ENCODE measurements around the gene MAB21L4. TPM values are rescaled to one million over a fixed set of nuclear protein-coding genes. Genes with fewer than 3 reads are reported as not detected.

MAB21L4 gene
- total and polyA plus RNA-seq, 2 experiments from 2014 or later: not detected

- H3K4me2 ChIP-seq (ENCODE audit: unreplicated experiment): no peak overlapping the region
- no peaks in the 10 kb centered on the region for H3K27me3 ChIP-seq (replicated peaks; ENCODE audit: insufficient read depth)
- TF ChIP-seq EZH2 (IDR thresholded peaks at IDR 0.05; ENCODE audit: insufficient read depth, poor library complexity, severe bottlenecking): no peak
- TF ChIP-seq EZH2phosphoT487 (IDR thresholded peaks at IDR 0.05; ENCODE audit: insufficient read depth, low read depth): no peak
- no peaks in the 10 kb centered on the region for H3F3A ChIP-seq (ENCODE audit: insufficient read depth)
- no peaks in the 10 kb centered on the region for H3K36me3 ChIP-seq (ENCODE audit: low read depth)
- no peaks in the 10 kb centered on the region for H3K79me2 ChIP-seq (ENCODE audit: insufficient read depth)
- 77 to 80% methylated on average over 31 to 33 of the region's 38 CpGs for WGBS, 2 experiments (ENCODE audit: low coverage in 1 of 2, low lambda C conversion rate in 2 of 2, missing lambda C conversion rate in 2 of 2)
- DNase-seq: no peak
- H3K4me1 ChIP-seq (ENCODE audit: insufficient read depth): no peaks in the 10 kb centered on the region
- H2AFZ ChIP-seq: no peak overlapping the region
- H3K9me2 ChIP-seq (ENCODE audit: insufficient read depth): no peaks in the 10 kb centered on the region
- no peak overlapping the region for H3K9ac ChIP-seq
- in situ Hi-C loops (cut with MboI): no loop called here
- H4K20me1 ChIP-seq (ENCODE audit: insufficient read depth): no peaks in the 10 kb centered on the region
- H3K9me3 ChIP-seq (ENCODE audit: low read depth): no peaks in the 10 kb centered on the region
- no peak overlapping the region for H3K4me3 ChIP-seq
- no peak overlapping the region for H3K27ac ChIP-seq
Measured at GRCh38 chr2:240889601-240890560, 6.1 kb downstream of the MAB21L4 start.

GRCh38 chr2:240888890-240889573 is 6.9 kb downstream of the MAB21L4 start:
- Histone ChIP-seq H3K36me3 (ENCODE audit: low read depth) (no peaks in the 10 kb centered on the region), H3K4me3 (no peak overlapping the region), H3K9me2 (ENCODE audit: insufficient read depth) (no peaks in the 10 kb centered on the region), H3K27ac (no peak overlapping the region), H3F3A (ENCODE audit: insufficient read depth) (no peaks in the 10 kb centered on the region), H2AFZ (no peak overlapping the region), H3K9ac (no peak overlapping the region), H3K79me2 (ENCODE audit: insufficient read depth) (no peaks in the 10 kb centered on the region), H3K9me3 (ENCODE audit: low read depth) (no peaks in the 10 kb centered on the region), H3K4me2 (ENCODE audit: unreplicated experiment) (no peak overlapping the region), H4K20me1 (ENCODE audit: insufficient read depth) (no peaks in the 10 kb centered on the region), H3K27me3 (replicated peaks; ENCODE audit: insufficient read depth) (no peaks in the 10 kb centered on the region), H3K4me1 (ENCODE audit: insufficient read depth) (no peaks in the 10 kb centered on the region)
- 77 to 84% methylated on average over 9 of the region's 11 CpGs for WGBS, 2 experiments (ENCODE audit: low coverage in 1 of 2, low lambda C conversion rate in 2 of 2, missing lambda C conversion rate in 2 of 2)
- in situ Hi-C loops (cut with MboI): no loop called here
- no peak for DNase-seq
- TF ChIP-seq EZH2 (IDR thresholded peaks at IDR 0.05; ENCODE audit: insufficient read depth, poor library complexity, severe bottlenecking) (no peak), EZH2phosphoT487 (IDR thresholded peaks at IDR 0.05; ENCODE audit: insufficient read depth, low read depth) (no peak)

DNA sequence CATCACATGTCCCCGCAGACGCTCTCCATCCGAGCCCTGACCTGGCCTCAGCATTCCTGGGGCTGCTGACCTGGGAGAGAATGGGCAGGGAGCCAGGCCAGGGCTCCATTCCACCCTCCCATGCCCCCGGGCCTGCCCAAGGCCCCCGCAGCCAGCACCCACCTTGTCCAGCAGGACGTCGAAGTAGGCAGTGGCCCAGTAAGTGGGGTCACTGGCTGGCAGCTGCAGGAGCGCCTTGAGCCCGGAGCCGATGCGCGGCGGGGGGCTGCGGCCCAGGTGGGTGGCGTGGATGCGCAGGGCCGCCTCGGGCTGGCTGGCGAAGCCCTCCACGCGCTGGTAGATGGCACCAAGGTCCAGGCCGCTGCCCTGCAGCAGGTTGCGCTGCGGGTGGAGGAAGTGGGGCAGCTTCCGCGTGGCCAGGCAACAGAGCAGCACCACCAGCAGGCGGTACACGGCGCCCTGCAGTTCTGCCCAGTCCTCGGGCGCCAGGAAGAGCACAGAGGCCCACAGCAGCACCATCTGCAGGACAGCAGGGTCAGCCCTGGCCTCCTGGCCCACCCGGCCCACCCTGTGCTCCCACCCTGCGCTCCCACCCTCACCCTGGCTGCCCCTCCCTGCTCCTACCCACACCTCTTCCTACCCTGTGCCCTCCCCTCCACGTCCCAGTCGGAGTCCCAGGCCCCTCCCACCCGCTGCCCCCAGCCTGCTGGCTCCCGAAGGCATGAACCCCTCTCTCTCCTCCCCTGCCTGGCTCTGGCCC is 7.6 kb downstream of the MAB21L4 start:
- no peaks in the 10 kb centered on the region for H3F3A ChIP-seq (ENCODE audit: insufficient read depth)
- TF ChIP-seq EZH2phosphoT487 (IDR thresholded peaks at IDR 0.05; ENCODE audit: insufficient read depth, low read depth): no peak
- TF ChIP-seq EZH2 (IDR thresholded peaks at IDR 0.05; ENCODE audit: insufficient read depth, poor library complexity, severe bottlenecking): no peak
- 83 to 85% methylated on average over 23 to 33 of the region's 37 CpGs for WGBS, 2 experiments (ENCODE audit: low coverage in 1 of 2, low lambda C conversion rate in 2 of 2, missing lambda C conversion rate in 2 of 2)
- in situ Hi-C loops (cut with MboI): no loop called here
- H3K27ac ChIP-seq: no peak overlapping the region
- H3K9me3 ChIP-seq (ENCODE audit: low read depth): no peaks in the 10 kb centered on the region
- H3K9ac ChIP-seq: no peak overlapping the region
- no peaks in the 10 kb centered on the region for H3K4me1 ChIP-seq (ENCODE audit: insufficient read depth)
- DNase-seq: no peak
- no peaks in the 10 kb centered on the region for H3K36me3 ChIP-seq (ENCODE audit: low read depth)
- no peaks in the 10 kb centered on the region for H3K27me3 ChIP-seq (replicated peaks; ENCODE audit: insufficient read depth)
- no peaks in the 10 kb centered on the region for H4K20me1 ChIP-seq (ENCODE audit: insufficient read depth)
- no peak overlapping the region for H3K4me3 ChIP-seq
- H2AFZ ChIP-seq: no peak overlapping the region
- H3K79me2 ChIP-seq (ENCODE audit: insufficient read depth): no peaks in the 10 kb centered on the region
- no peak overlapping the region for H3K4me2 ChIP-seq (ENCODE audit: unreplicated experiment)
- H3K9me2 ChIP-seq (ENCODE audit: insufficient read depth): no peaks in the 10 kb centered on the region

DNA sequence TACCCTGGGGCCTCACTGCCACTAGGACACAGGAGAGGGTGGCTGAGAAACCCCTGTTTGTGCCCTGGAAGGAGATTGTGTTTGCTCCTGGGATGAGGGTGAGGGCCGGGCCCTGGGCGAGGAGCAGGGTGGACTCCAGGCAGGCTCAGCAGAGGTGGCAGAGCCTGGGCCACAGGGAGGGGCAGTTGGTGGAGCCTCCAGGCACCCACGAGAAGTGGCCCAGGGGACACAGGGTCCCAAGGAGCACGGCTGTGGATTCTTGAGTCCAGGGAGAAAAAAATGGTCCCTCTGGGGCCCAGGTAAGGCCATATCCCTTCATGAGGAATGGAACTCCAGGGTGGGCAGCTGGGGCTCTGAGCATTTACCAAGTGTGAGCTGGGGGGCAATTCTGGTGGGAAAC is 8.3 kb downstream of the MAB21L4 start:
- Histone ChIP-seq H3K9me2 (ENCODE audit: insufficient read depth) (no peaks in the 10 kb centered on the region), H2AFZ (no peak overlapping the region), H4K20me1 (ENCODE audit: insufficient read depth) (no peaks in the 10 kb centered on the region), H3K27ac (no peak overlapping the region), H3K4me3 (no peak overlapping the region), H3K9me3 (ENCODE audit: low read depth) (no peaks in the 10 kb centered on the region), H3K36me3 (ENCODE audit: low read depth) (no peaks in the 10 kb centered on the region), H3F3A (ENCODE audit: insufficient read depth) (no peaks in the 10 kb centered on the region), H3K27me3 (replicated peaks; ENCODE audit: insufficient read depth) (no peaks in the 10 kb centered on the region), H3K9ac (no peak overlapping the region), H3K4me1 (ENCODE audit: insufficient read depth) (no peaks in the 10 kb centered on the region), H3K4me2 (ENCODE audit: unreplicated experiment) (no peak overlapping the region), H3K79me2 (ENCODE audit: insufficient read depth) (no peaks in the 10 kb centered on the region)
- in situ Hi-C loops (cut with MboI): no loop called here
- no peak for DNase-seq
- 79 to 82% methylated on average over 4 of the region's 4 CpGs for WGBS, 2 experiments (ENCODE audit: low coverage in 1 of 2, low lambda C conversion rate in 2 of 2, missing lambda C conversion rate in 2 of 2)
- TF ChIP-seq EZH2 (IDR thresholded peaks at IDR 0.05; ENCODE audit: insufficient read depth, poor library complexity, severe bottlenecking) (no peak), EZH2phosphoT487 (IDR thresholded peaks at IDR 0.05; ENCODE audit: insufficient read depth, low read depth) (no peak)
